Neural cell (in vitro differentiated cells): ENCODE measurements around the gene ABRACL. TPM values are rescaled to one million over a fixed set of nuclear protein-coding genes. Genes with fewer than 3 reads are reported as not detected.

Experiments used
- H2AFZ ChIP-seq: fragments of 200-600, 300-800 bp; sonication (generic), shearing (Covaris generic); 2 replicates; pipeline ENCODE4 v1.6.0; 2014; ENCODE audit warnings: low read depth, mild to moderate bottlenecking, antibody characterized with exemption, low read length, moderate library complexity
- H3F3A ChIP-seq: fragments of 200-600 bp; shearing (Covaris generic); 2 replicates; pipeline ENCODE4 v1.6.1; 2016; ENCODE audit warnings: mild to moderate bottlenecking, moderate library complexity, mixed read lengths, antibody characterized with exemption, low read length; ENCODE audit not compliant: insufficient read depth, poor library complexity, severe bottlenecking
- H3K27ac ChIP-seq: fragments of 200-600, 300-800 bp; sonication (generic), shearing (Covaris generic); 2 replicates; pipeline ENCODE4 v1.5.1; 2014; ENCODE audit warnings: mild to moderate bottlenecking, low read length, moderate library complexity
- H3K27me3 ChIP-seq: fragments of 300-800, 200-600 bp; sonication (generic), shearing (Covaris generic); 2 replicates; pipeline ENCODE4 v1.6.0; 2014; ENCODE audit warnings: mild to moderate bottlenecking, low read depth, low read length, moderate library complexity; ENCODE audit not compliant: insufficient read depth
- H3K36me3 ChIP-seq: fragments of 300-800, 200-600 bp; sonication (generic), shearing (Covaris generic); 2 replicates; pipeline ENCODE4 v1.5.1; 2014; ENCODE audit warnings: mild to moderate bottlenecking, antibody characterized with exemption, low read length, moderate library complexity; ENCODE audit not compliant: insufficient read depth
- H3K4me2 ChIP-seq: fragments of 300-800, 200-600 bp; sonication (generic), shearing (Covaris generic); 2 replicates; pipeline ENCODE4 v1.6.0; 2014; ENCODE audit warnings: mild to moderate bottlenecking, low read length
- H3K4me3 ChIP-seq: fragments of 300-800, 200-600 bp; sonication (generic), shearing (Covaris generic); 2 replicates; pipeline ENCODE4 v1.5.1; 2014; ENCODE audit warnings: mild to moderate bottlenecking, low read length, moderate library complexity
- H3K79me2 ChIP-seq: fragments of 200-600 bp; shearing (Covaris generic); replicated peaks from 2 replicates; pipeline ENCODE4 v1.6.0; 2014; ENCODE audit warnings: mild to moderate bottlenecking, low read length, moderate library complexity; ENCODE audit not compliant: insufficient read depth
- H3K9ac ChIP-seq: fragments of 300-800, 200-600 bp; sonication (generic), shearing (Covaris generic); 2 replicates; pipeline ENCODE4 v1.6.1; 2016; ENCODE audit warnings: mild to moderate bottlenecking, low read length, mixed read lengths
- H3K9me2 ChIP-seq: fragments of 200-600 bp; shearing (Covaris generic); 2 replicates; pipeline ENCODE4 v1.6.1; 2016; ENCODE audit warnings: mild to moderate bottlenecking, low read length, mixed read lengths; ENCODE audit not compliant: insufficient read depth
- H3K9me3 ChIP-seq: fragments of 200-600, 300-800 bp; sonication (generic), shearing (Covaris generic); 2 replicates; pipeline ENCODE4 v1.6.1; 2016; ENCODE audit warnings: mild to moderate bottlenecking, mixed run types, low read length, moderate library complexity, mixed read lengths
- H4K20me1 ChIP-seq: fragments of 200-600 bp; shearing (Covaris generic); 2 replicates; pipeline ENCODE4 v1.6.1; 2016; ENCODE audit warnings: mild to moderate bottlenecking, mixed run types; ENCODE audit not compliant: insufficient read depth
- EP300 ChIP-seq: fragments of 450-650 bp; conservative IDR thresholded peaks from 2 replicates; pipeline ENCODE4 v1.6.1; 2014; ENCODE audit warnings: antibody characterized with exemption, mild to moderate bottlenecking, moderate library complexity; ENCODE audit not compliant: poor library complexity, severe bottlenecking
- EZH2 ChIP-seq: fragments of 200-600, 300-800 bp; shearing (Covaris generic), sonication (generic); IDR thresholded peaks from 2 replicates; pipeline ENCODE4 v1.6.1; 2014; ENCODE audit warnings: antibody characterized with exemption, low read length, borderline replicate concordance, mild to moderate bottlenecking; ENCODE audit not compliant: insufficient read depth, poor library complexity, severe bottlenecking
- MXI1 ChIP-seq: fragments of 450-650 bp; conservative IDR thresholded peaks from 2 replicates; pipeline ENCODE4 v1.6.1; 2014; ENCODE audit warnings: antibody characterized with exemption, mild to moderate bottlenecking; ENCODE audit not compliant: poor library complexity, severe bottlenecking
- POLR2AphosphoS5 ChIP-seq: IDR thresholded peaks from 2 replicates; pipeline ENCODE4 v1.6.1; 2012
- RAD21 ChIP-seq: fragments of 450-650 bp; conservative IDR thresholded peaks from 2 replicates; pipeline ENCODE4 v1.6.1; 2014; ENCODE audit warnings: antibody characterized with exemption, mild to moderate bottlenecking, moderate library complexity
- SMC3 ChIP-seq: fragments of 450-650 bp; conservative IDR thresholded peaks from 2 replicates; pipeline ENCODE4 v1.6.1; 2014; ENCODE audit warnings: antibody characterized with exemption, mild to moderate bottlenecking, moderate library complexity; ENCODE audit not compliant: poor library complexity
- TAF1 ChIP-seq: IDR thresholded peaks from 2 replicates; pipeline ENCODE4 v1.6.1; 2012; ENCODE audit warnings: low read depth
- polyA plus RNA-seq: library from polyadenylated mRNA; depleted of rRNA; stranded (reverse); fragments of >200 nt; gene quantifications from 2 replicates; pipeline ENCODE4 v1.2.3, GENCODE V29; 2014
- TF ChIP-seq, protein P1 (sequence below): IDR thresholded peaks from 2 replicates; pipeline ENCODE4 v1.6.1; 2012; ENCODE audit warnings: borderline replicate concordance
- TF ChIP-seq, protein P2 (sequence below): fragments of 450-650 bp; IDR thresholded peaks from 2 replicates; pipeline ENCODE4 v1.5.1; 2014; ENCODE audit warnings: antibody characterized with exemption, mild to moderate bottlenecking, moderate library complexity; ENCODE audit not compliant: poor library complexity, severe bottlenecking

The ABRACL gene
- polyA plus RNA-seq, 1 donor from 2014 or later: 201 TPM

DNA sequence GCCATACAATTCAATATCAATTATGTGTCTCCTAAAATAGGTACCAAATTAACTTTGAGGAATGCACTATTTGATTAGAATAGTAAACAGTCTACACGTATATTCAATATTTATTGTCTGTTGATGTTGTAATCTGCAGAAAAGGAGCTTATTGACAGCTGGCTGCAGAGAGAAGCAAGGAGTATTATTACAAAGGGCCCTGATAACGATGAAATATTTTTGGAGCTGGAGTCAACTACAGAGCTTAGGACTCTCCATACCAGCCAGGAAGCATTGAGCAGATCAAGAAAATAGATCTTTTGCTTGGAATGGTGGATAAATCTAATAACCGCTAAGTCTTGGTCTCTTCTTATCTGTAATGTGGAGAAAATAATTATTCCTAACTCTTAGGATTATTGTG lies 25.5 kb downstream of the ABRACL start:
- no peaks in the 10 kb centered on the region for H3K9me3 ChIP-seq
- no peak overlapping the region for H3K4me3 ChIP-seq
- no peaks in the 10 kb centered on the region for H4K20me1 ChIP-seq
- no peak overlapping the region for H3K27ac ChIP-seq
- H3K79me2 ChIP-seq: no peaks in the 10 kb centered on the region
- no peaks in the 10 kb centered on the region for H3K27me3 ChIP-seq
- H3K9me2 ChIP-seq: no peaks in the 10 kb centered on the region
- no peak for TF ChIP-seq EZH2
- TF ChIP-seq RAD21: no peak
- TF ChIP-seq MXI1: no peak
- no peak for TF ChIP-seq EP300
- TF ChIP-seq SMC3: no peak
- TF ChIP-seq POLR2AphosphoS5: no peak
- TF ChIP-seq, protein P1, sequence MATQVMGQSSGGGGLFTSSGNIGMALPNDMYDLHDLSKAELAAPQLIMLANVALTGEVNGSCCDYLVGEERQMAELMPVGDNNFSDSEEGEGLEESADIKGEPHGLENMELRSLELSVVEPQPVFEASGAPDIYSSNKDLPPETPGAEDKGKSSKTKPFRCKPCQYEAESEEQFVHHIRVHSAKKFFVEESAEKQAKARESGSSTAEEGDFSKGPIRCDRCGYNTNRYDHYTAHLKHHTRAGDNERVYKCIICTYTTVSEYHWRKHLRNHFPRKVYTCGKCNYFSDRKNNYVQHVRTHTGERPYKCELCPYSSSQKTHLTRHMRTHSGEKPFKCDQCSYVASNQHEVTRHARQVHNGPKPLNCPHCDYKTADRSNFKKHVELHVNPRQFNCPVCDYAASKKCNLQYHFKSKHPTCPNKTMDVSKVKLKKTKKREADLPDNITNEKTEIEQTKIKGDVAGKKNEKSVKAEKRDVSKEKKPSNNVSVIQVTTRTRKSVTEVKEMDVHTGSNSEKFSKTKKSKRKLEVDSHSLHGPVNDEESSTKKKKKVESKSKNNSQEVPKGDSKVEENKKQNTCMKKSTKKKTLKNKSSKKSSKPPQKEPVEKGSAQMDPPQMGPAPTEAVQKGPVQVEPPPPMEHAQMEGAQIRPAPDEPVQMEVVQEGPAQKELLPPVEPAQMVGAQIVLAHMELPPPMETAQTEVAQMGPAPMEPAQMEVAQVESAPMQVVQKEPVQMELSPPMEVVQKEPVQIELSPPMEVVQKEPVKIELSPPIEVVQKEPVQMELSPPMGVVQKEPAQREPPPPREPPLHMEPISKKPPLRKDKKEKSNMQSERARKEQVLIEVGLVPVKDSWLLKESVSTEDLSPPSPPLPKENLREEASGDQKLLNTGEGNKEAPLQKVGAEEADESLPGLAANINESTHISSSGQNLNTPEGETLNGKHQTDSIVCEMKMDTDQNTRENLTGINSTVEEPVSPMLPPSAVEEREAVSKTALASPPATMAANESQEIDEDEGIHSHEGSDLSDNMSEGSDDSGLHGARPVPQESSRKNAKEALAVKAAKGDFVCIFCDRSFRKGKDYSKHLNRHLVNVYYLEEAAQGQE: no peak
- no peaks in the 10 kb centered on the region for H3K36me3 ChIP-seq
- no peak overlapping the region for H2AFZ ChIP-seq
- no peak overlapping the region for H3K4me2 ChIP-seq
- H3K9ac ChIP-seq: no peak overlapping the region
- no peaks in the 10 kb centered on the region for H3F3A ChIP-seq

DNA sequence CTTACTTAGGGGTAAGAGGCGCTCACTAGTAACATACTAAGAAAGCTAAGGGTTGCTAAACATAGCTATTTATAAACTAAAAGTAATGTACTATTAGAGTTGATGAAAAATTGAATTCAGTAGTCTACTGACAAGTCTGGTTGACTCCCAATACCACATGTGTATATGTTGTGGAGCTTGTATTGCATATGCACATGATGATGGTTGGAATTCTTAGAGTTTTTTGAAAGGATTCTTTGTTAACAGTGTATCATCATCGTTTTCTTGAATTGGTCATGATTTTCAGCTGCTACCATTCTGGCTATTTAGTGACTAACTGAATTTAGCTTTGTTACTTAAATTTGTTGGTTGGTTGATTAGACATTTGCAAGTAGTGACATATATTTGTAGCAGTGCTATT lies 27.2 kb downstream of the ABRACL start:
- no peaks in the 10 kb centered on the region for H3K36me3 ChIP-seq
- no peak overlapping the region for H3K4me3 ChIP-seq
- TF ChIP-seq TAF1: no peak
- TF ChIP-seq POLR2AphosphoS5: no peak
- no peak for TF ChIP-seq EP300
- TF ChIP-seq SMC3: no peak

DNA sequence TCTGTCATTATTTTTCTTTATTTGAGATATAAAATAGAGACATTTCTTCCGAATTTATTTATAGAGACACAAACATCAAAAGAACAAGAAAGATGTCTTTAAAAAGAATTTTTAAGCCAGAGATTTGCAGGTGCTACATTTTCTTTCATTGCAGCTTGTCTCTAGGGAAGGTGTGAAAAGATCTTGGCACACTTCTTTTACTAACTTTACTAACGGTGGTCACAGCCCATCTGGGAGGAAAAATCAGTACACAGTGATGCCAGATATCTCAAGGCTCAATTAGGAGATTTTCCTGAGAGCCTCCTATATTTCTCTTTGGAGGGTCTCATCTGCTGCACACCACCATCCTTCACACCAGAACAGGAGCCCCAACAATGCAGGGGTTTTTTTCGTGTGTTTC lies 29.5 kb downstream of the ABRACL start:
- H2AFZ ChIP-seq: no peak overlapping the region
- H4K20me1 ChIP-seq: no peaks in the 10 kb centered on the region
- H3K9me2 ChIP-seq: no peaks in the 10 kb centered on the region
- H3K4me3 ChIP-seq: no peak overlapping the region
- H3K27me3 ChIP-seq: no peaks in the 10 kb centered on the region
- H3K79me2 ChIP-seq: no peaks in the 10 kb centered on the region
- no peak overlapping the region for H3K4me2 ChIP-seq
- H3K36me3 ChIP-seq: no peaks in the 10 kb centered on the region
- no peak overlapping the region for H3K9ac ChIP-seq
- TF ChIP-seq, protein P2, sequence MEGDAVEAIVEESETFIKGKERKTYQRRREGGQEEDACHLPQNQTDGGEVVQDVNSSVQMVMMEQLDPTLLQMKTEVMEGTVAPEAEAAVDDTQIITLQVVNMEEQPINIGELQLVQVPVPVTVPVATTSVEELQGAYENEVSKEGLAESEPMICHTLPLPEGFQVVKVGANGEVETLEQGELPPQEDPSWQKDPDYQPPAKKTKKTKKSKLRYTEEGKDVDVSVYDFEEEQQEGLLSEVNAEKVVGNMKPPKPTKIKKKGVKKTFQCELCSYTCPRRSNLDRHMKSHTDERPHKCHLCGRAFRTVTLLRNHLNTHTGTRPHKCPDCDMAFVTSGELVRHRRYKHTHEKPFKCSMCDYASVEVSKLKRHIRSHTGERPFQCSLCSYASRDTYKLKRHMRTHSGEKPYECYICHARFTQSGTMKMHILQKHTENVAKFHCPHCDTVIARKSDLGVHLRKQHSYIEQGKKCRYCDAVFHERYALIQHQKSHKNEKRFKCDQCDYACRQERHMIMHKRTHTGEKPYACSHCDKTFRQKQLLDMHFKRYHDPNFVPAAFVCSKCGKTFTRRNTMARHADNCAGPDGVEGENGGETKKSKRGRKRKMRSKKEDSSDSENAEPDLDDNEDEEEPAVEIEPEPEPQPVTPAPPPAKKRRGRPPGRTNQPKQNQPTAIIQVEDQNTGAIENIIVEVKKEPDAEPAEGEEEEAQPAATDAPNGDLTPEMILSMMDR: no peak
- TF ChIP-seq, protein P1: no peak
- TF ChIP-seq EZH2 (no peak), EP300 (no peak), RAD21 (no peak), TAF1 (no peak), POLR2AphosphoS5 (no peak), SMC3 (no peak), MXI1 (no peak)
- no peaks in the 10 kb centered on the region for H3K9me3 ChIP-seq
- no peak overlapping the region for H3K27ac ChIP-seq
- no peaks in the 10 kb centered on the region for H3F3A ChIP-seq

More for the DNA sequence above, 27.2 kb downstream of the ABRACL start:
- Histone ChIP-seq H3K9me3 (no peaks in the 10 kb centered on the region), H3K9me2 (no peaks in the 10 kb centered on the region), H3K79me2 (no peaks in the 10 kb centered on the region), H3K27me3 (no peaks in the 10 kb centered on the region), H3K27ac (no peak overlapping the region), H2AFZ (no peak overlapping the region), H3K4me2 (no peak overlapping the region), H3K9ac (no peak overlapping the region), H3F3A (no peaks in the 10 kb centered on the region), H4K20me1 (no peaks in the 10 kb centered on the region)
